Lower lobe of right lung (tissue), 2 donors: ENCODE measurements around the gene NPY. TPM values are rescaled to one million over a fixed set of nuclear protein-coding genes. Genes with fewer than 3 reads are reported as not detected.

Source experiments
- ATAC-seq, 2 donors: fragments of 200-7000 bp; cut with Tn5 transposase; one replicate each; pipeline ENCODE4 v1.9.1; 2020 to 2022; ENCODE audit warnings: mild to moderate bottlenecking in 2 of 2, moderate library complexity in 2 of 2
- DNase-seq: peaks from one replicate; pipeline ENCODE4 v3.0.0-alpha.2; 2020
- H3K27ac ChIP-seq: fragments of 200-600 bp; one replicate; pipeline ENCODE4 v1.8.0; 2022
- H3K27me3 ChIP-seq: fragments of 200-600 bp; one replicate; pipeline ENCODE4 v1.8.0; 2022; ENCODE audit warnings: low read depth
- H3K36me3 ChIP-seq: fragments of 200-600 bp; one replicate; pipeline ENCODE4 v1.8.0; 2022; ENCODE audit warnings: mild to moderate bottlenecking
- H3K4me1 ChIP-seq: fragments of 200-600 bp; one replicate; pipeline ENCODE4 v1.8.0; 2022
- H3K4me3 ChIP-seq: fragments of 200-600 bp; one replicate; pipeline ENCODE4 v1.8.0; 2022; ENCODE audit warnings: mild to moderate bottlenecking
- H3K9me3 ChIP-seq: fragments of 200-600 bp; one replicate; pipeline ENCODE4 v1.8.0; 2022
- CTCF ChIP-seq: fragments of 200-600 bp; IDR thresholded peaks from one replicate; pipeline ENCODE4 v1.8.0; 2022; ENCODE audit warnings: antibody characterized with exemption, mild to moderate bottlenecking
- intact Hi-C: fragments of 100-400 bp; cut with DNase I; formaldehyde crosslinking; loops from one replicate; pipeline ENCODE4 v1.11.0; 2022
- total RNA-seq: library from RNA; stranded (reverse); fragmentation: NEBNext Ultra II Directional; extraction: Animal tissue kit (Norgen Biotek cat#: 25700); gene quantifications from one replicate; pipeline ENCODE4 v1.2.1, GENCODE V29; 2021
- donor health status: DM: no; HTN: yes; CAD: no; lungs with severe emphysema.

Gene NPY
- total RNA-seq, 1 donor from 2014 or later = not detected

GRCh38 chr7:24325708-24326107 is 41.7 kb downstream of the NPY start:
- intact Hi-C loops = no loop called here
- ATAC-seq = no peak
- no peaks in the 10 kb centered on the region for H3K27me3 ChIP-seq

GRCh38 chr7:24328050-24328449 is 44.1 kb downstream of the NPY start:
- DNase-seq (peak; percentile 53), ATAC-seq (peak; percentile 82 to 87)
- H3K27me3 ChIP-seq = no peaks in the 10 kb centered on the region
- H3K9me3 ChIP-seq = no peaks in the 10 kb centered on the region
- no peak overlapping the region for H3K4me3 ChIP-seq
- intact Hi-C loops = no loop called here
- H3K4me1 ChIP-seq = no peaks in the 10 kb centered on the region
- TF ChIP-seq CTCF = no peak
- H3K36me3 ChIP-seq = no peaks in the 10 kb centered on the region
- H3K27ac ChIP-seq = no peak overlapping the region

More at GRCh38 chr7:24325708-24326107, 41.7 kb downstream of the NPY start:
- no peaks in the 10 kb centered on the region for H3K4me1 ChIP-seq
- no peak overlapping the region for H3K27ac ChIP-seq
- no peaks in the 10 kb centered on the region for H3K9me3 ChIP-seq
- no peak overlapping the region for H3K4me3 ChIP-seq
- no peak for DNase-seq
- TF ChIP-seq CTCF = no peak
- H3K36me3 ChIP-seq = no peaks in the 10 kb centered on the region

GRCh38 chr7:24328894-24329293 is 44.9 kb downstream of the NPY start:
- H3K4me3 ChIP-seq = no peak overlapping the region
- H3K4me1 ChIP-seq = no peaks in the 10 kb centered on the region
- no peak for ATAC-seq
- TF ChIP-seq CTCF = no peak
- intact Hi-C loops = no loop called here
- no peaks in the 10 kb centered on the region for H3K27me3 ChIP-seq
- no peaks in the 10 kb centered on the region for H3K36me3 ChIP-seq
- H3K27ac ChIP-seq = no peak overlapping the region
- H3K9me3 ChIP-seq = no peaks in the 10 kb centered on the region
- DNase-seq = no peak

- DNase-seq (no peak), ATAC-seq (no peak)
- Histone ChIP-seq H3K9me3 (no peaks in the 10 kb centered on the region), H3K36me3 (no peaks in the 10 kb centered on the region), H3K4me3 (no peak overlapping the region), H3K27ac (no peak overlapping the region), H3K27me3 (no peaks in the 10 kb centered on the region), H3K4me1 (no peaks in the 10 kb centered on the region)
- no peak for TF ChIP-seq CTCF
- intact Hi-C loops = no loop called here
These were observed 50.0 kb downstream of the NPY start for GRCh38 chr7:24334012-24334411.

- no peak for ATAC-seq
- H3K27ac ChIP-seq = no peak overlapping the region
- H3K4me1 ChIP-seq = no peaks in the 10 kb centered on the region
- TF ChIP-seq CTCF = no peak
- no peak overlapping the region for H3K4me3 ChIP-seq
- no peak for DNase-seq
- intact Hi-C loops = no loop called here
- H3K9me3 ChIP-seq = no peaks in the 10 kb centered on the region
- no peaks in the 10 kb centered on the region for H3K27me3 ChIP-seq
- H3K36me3 ChIP-seq = no peaks in the 10 kb centered on the region
These were observed 50.6 kb downstream of the NPY start for GRCh38 chr7:24334627-24335026.

GRCh38 chr7:24336461-24336860 is 52.5 kb downstream of the NPY start:
- DNase-seq = no peak
- H3K36me3 ChIP-seq = no peaks in the 10 kb centered on the region
- no peak overlapping the region for H3K27ac ChIP-seq
- H3K9me3 ChIP-seq = no peaks in the 10 kb centered on the region
- no peaks in the 10 kb centered on the region for H3K27me3 ChIP-seq
- H3K4me1 ChIP-seq = no peaks in the 10 kb centered on the region
- no peak for ATAC-seq
- no peak overlapping the region for H3K4me3 ChIP-seq
- intact Hi-C loops = no loop called here
- no peak for TF ChIP-seq CTCF
